ENCODE data around the gene TAPBP.
A peak's percentile ranks its signal among the peaks of the same experiment; 100 is the strongest.

- no peak for TF ChIP-seq CTCF (IDR thresholded peaks at IDR 0.05 in 8 of 11, conservative IDR thresholded peaks at IDR 0.05 in 3 of 11)
- peak; percentile 84 to 87 (median 85) for TF ChIP-seq POLR2AphosphoS5 (IDR thresholded peaks at IDR 0.05)
Observed at GRCh38 chr6:33317669-33318425, 4.0 kb upstream of the TAPBP start, which contains the start of gene ZBTB22.

All from spleen (tissue), 7 donors.